Measurements from ENCODE around the gene INO80C.

INO80C gene

GRCh38 chr18:35522130-35522959 is 24.6 kb upstream of the INO80C start:
- no peaks in the 10 kb centered on the region for H3K4me1 ChIP-seq (ENCODE audit: low read length)

GRCh38 chr18:35521133-35521532 is 23.4 kb upstream of the INO80C start:
- no peak overlapping the region for H3K4me2 ChIP-seq (ENCODE audit: low read depth, low read length)
- H3K9ac ChIP-seq (ENCODE audit: low read length), result no peak overlapping the region
- no peak overlapping the region for H2AFZ ChIP-seq (ENCODE audit: low read length)
- H3K9me2 ChIP-seq (replicated peaks; ENCODE audit: insufficient read depth, low read length), result no peaks in the 10 kb centered on the region
- no peaks in the 10 kb centered on the region for H3K9me3 ChIP-seq (replicated peaks; ENCODE audit: insufficient read depth, low read length)
- no peaks in the 10 kb centered on the region for H3K4me1 ChIP-seq (ENCODE audit: low read length)
- no peaks in the 10 kb centered on the region for H3F3A ChIP-seq (ENCODE audit: insufficient read depth, low read length)
- H3K36me3 ChIP-seq (replicated peaks; ENCODE audit: insufficient read depth, low read length), result no peaks in the 10 kb centered on the region
- no peak overlapping the region for H3K4me3 ChIP-seq (ENCODE audit: low read length)
- no peak overlapping the region for H3K27ac ChIP-seq (ENCODE audit: low read length)
- H3K27me3 ChIP-seq (replicated peaks; ENCODE audit: insufficient read depth, low read length), result no peaks in the 10 kb centered on the region
- no peaks in the 10 kb centered on the region for H3K79me2 ChIP-seq (ENCODE audit: low read length)
- TF ChIP-seq EZH2 (optimal IDR thresholded peaks at IDR 0.05; ENCODE audit: low read depth, low read length) (no peak), EZH2phosphoT487 (IDR thresholded peaks at IDR 0.05; ENCODE audit: low read length) (no peak), CTCF (IDR thresholded peaks at IDR 0.05; ENCODE audit: low read length) (no peak)
- H4K20me1 ChIP-seq (ENCODE audit: insufficient read depth, low read length), result no peaks in the 10 kb centered on the region
- DNase-seq, result no peak

More at GRCh38 chr18:35522130-35522959, 24.6 kb upstream of the INO80C start:
- TF ChIP-seq EZH2phosphoT487 (IDR thresholded peaks at IDR 0.05; ENCODE audit: low read length), result no peak
- no peak for TF ChIP-seq EZH2 (optimal IDR thresholded peaks at IDR 0.05; ENCODE audit: low read depth, low read length)
- TF ChIP-seq CTCF (IDR thresholded peaks at IDR 0.05; ENCODE audit: low read length), result no peak
- Histone ChIP-seq H3F3A (ENCODE audit: insufficient read depth, low read length) (no peaks in the 10 kb centered on the region), H3K27ac (ENCODE audit: low read length) (no peak overlapping the region), H3K4me3 (ENCODE audit: low read length) (no peak overlapping the region), H3K9me3 (replicated peaks; ENCODE audit: insufficient read depth, low read length) (no peaks in the 10 kb centered on the region), H3K9ac (ENCODE audit: low read length) (no peak overlapping the region), H4K20me1 (ENCODE audit: insufficient read depth, low read length) (no peaks in the 10 kb centered on the region), H3K27me3 (replicated peaks; ENCODE audit: insufficient read depth, low read length) (no peaks in the 10 kb centered on the region), H3K36me3 (replicated peaks; ENCODE audit: insufficient read depth, low read length) (no peaks in the 10 kb centered on the region), H3K4me2 (ENCODE audit: low read depth, low read length) (no peak overlapping the region), H3K79me2 (ENCODE audit: low read length) (no peaks in the 10 kb centered on the region), H2AFZ (ENCODE audit: low read length) (no peak overlapping the region), H3K9me2 (replicated peaks; ENCODE audit: insufficient read depth, low read length) (no peaks in the 10 kb centered on the region)
- DNase-seq, result no peak

GRCh38 chr18:35519148-35519899 is 21.6 kb upstream of the INO80C start:
- H3K4me2 ChIP-seq (ENCODE audit: low read depth, low read length), result no peak overlapping the region
- no peak overlapping the region for H3K9ac ChIP-seq (ENCODE audit: low read length)
- no peak overlapping the region for H3K4me3 ChIP-seq (ENCODE audit: low read length)
- H3K9me3 ChIP-seq (replicated peaks; ENCODE audit: insufficient read depth, low read length), result no peaks in the 10 kb centered on the region
- no peaks in the 10 kb centered on the region for H3F3A ChIP-seq (ENCODE audit: insufficient read depth, low read length)
- H4K20me1 ChIP-seq (ENCODE audit: insufficient read depth, low read length), result no peaks in the 10 kb centered on the region
- H2AFZ ChIP-seq (ENCODE audit: low read length), result no peak overlapping the region
- H3K36me3 ChIP-seq (replicated peaks; ENCODE audit: insufficient read depth, low read length), result no peaks in the 10 kb centered on the region
- no peaks in the 10 kb centered on the region for H3K79me2 ChIP-seq (ENCODE audit: low read length)
- TF ChIP-seq CTCF (IDR thresholded peaks at IDR 0.05; ENCODE audit: low read length), result no peak
- no peak for TF ChIP-seq EZH2 (optimal IDR thresholded peaks at IDR 0.05; ENCODE audit: low read depth, low read length)
- no peak for TF ChIP-seq EZH2phosphoT487 (IDR thresholded peaks at IDR 0.05; ENCODE audit: low read length)
- no peaks in the 10 kb centered on the region for H3K4me1 ChIP-seq (ENCODE audit: low read length)
- no peaks in the 10 kb centered on the region for H3K27me3 ChIP-seq (replicated peaks; ENCODE audit: insufficient read depth, low read length)
- no peak overlapping the region for H3K27ac ChIP-seq (ENCODE audit: low read length)
- H3K9me2 ChIP-seq (replicated peaks; ENCODE audit: insufficient read depth, low read length), result no peaks in the 10 kb centered on the region
- no peak for DNase-seq
